Inflammatory macrophage treated with lipopolysaccharide for 1 hour (primary cell): ENCODE measurements around the gene MAP1B.

Source experiments
- DNase-seq, 2 donors: peaks; one replicate each; pipeline ENCODE4 v3.0.0-alpha.2; 2020 to 2022

Gene MAP1B

GRCh38 chr5:72101828-72102227 lies 5.4 kb upstream of the MAP1B start:
- no peak for DNase-seq

- no peak for DNase-seq
Measured at GRCh38 chr5:72106817-72107130, 501 bp upstream of the MAP1B start.

- no peak for DNase-seq
Measured at GRCh38 chr5:72107901-72108201, 576 bp downstream of the MAP1B start.

- no peak for DNase-seq
Measured at GRCh38 chr5:72108202-72109061, 1.2 kb downstream of the MAP1B start.

- no peak for DNase-seq
Measured at GRCh38 chr5:72109062-72109411, 1.8 kb downstream of the MAP1B start.

- DNase-seq, result no peak
Measured at GRCh38 chr5:72109625-72110024, 2.4 kb downstream of the MAP1B start.

- DNase-seq, result no peak
Measured at GRCh38 chr5:72110394-72111013, 3.2 kb downstream of the MAP1B start.

- DNase-seq, result no peak
Measured at GRCh38 chr5:72112389-72112788, 5.1 kb downstream of the MAP1B start.

- no peak for DNase-seq
Measured at GRCh38 chr5:72114629-72115028, 7.4 kb downstream of the MAP1B start.

- DNase-seq, result no peak
Measured at GRCh38 chr5:72115296-72115695, 8.0 kb downstream of the MAP1B start.

GRCh38 chr5:72117307-72117706 lies 10.0 kb downstream of the MAP1B start:
- no peak for DNase-seq

- DNase-seq, result no peak
Measured at GRCh38 chr5:72121052-72121779, 13.9 kb downstream of the MAP1B start.

GRCh38 chr5:72121780-72122445 lies 14.6 kb downstream of the MAP1B start:
- no peak for DNase-seq

GRCh38 chr5:72122602-72123001 lies 15.3 kb downstream of the MAP1B start:
- DNase-seq, result no peak

GRCh38 chr5:72123764-72124376 lies 16.6 kb downstream of the MAP1B start:
- no peak for DNase-seq

- DNase-seq, result no peak
Measured at GRCh38 chr5:72125271-72125940, 18.1 kb downstream of the MAP1B start.

- DNase-seq, result no peak
Measured at GRCh38 chr5:72125941-72126620, 18.8 kb downstream of the MAP1B start.

- DNase-seq, result no peak
Measured at GRCh38 chr5:72126796-72127195, 19.5 kb downstream of the MAP1B start.

- DNase-seq, result no peak
Measured at GRCh38 chr5:72129725-72130124, 22.4 kb downstream of the MAP1B start.

GRCh38 chr5:72130351-72130761 lies 23.1 kb downstream of the MAP1B start:
- DNase-seq, result no peak

GRCh38 chr5:72133212-72133990 lies 26.1 kb downstream of the MAP1B start:
- DNase-seq, result no peak
